CD4-positive, alpha-beta T cell treated with Interleukin-15 for 1 hour (primary cell): ENCODE data around the gene ZKSCAN5.
"Not testable (repeated sequence)": the region's sequence is repeated elsewhere in the genome, so short reads cannot be mapped to it uniquely, and the experiment has no call there.

Source experiments
- DNase-seq: peaks from one replicate; pipeline ENCODE4 v3.0.0-alpha.2; 2020

Gene ZKSCAN5

DNA sequence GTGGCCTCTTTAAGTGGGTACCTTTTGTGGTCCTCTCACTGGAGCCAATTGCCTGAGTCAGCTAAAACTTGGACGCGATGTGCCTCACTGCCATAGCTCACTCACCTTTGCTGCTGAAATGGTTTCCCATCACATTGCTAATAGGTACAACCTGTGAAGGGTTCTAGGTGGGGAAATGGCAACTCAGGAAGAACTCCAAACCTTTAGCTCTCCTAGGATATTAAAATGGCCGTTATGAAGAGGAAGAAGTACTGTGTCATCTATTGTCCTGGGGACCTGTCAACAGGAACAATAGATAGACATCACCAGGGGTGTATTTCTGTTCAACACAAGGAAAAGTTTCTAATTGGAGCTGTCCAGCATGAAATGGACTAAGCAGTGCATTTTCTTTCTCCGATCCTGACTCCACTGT, 52.7 kb downstream of the ZKSCAN5 start:
- DNase-seq, result no peak

DNA sequence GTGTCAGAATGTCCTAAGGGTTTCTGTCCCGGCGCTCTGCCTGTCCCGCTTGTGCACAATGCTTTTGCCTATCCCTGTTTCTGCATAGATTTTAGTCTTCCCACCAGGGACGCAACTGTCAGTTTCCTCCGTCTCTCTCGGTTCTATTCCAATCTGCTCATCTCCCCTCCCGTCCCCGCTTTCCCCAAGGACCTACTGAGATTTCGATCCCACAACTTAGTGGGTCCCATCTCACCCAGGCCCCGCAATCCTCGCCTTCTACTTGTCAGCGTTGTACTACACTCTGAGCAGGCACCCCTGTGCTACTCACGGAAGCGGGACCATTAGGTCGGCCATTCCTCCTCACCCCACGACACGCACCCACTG, 53.5 kb downstream of the ZKSCAN5 start:
- DNase-seq, result no peak

DNA sequence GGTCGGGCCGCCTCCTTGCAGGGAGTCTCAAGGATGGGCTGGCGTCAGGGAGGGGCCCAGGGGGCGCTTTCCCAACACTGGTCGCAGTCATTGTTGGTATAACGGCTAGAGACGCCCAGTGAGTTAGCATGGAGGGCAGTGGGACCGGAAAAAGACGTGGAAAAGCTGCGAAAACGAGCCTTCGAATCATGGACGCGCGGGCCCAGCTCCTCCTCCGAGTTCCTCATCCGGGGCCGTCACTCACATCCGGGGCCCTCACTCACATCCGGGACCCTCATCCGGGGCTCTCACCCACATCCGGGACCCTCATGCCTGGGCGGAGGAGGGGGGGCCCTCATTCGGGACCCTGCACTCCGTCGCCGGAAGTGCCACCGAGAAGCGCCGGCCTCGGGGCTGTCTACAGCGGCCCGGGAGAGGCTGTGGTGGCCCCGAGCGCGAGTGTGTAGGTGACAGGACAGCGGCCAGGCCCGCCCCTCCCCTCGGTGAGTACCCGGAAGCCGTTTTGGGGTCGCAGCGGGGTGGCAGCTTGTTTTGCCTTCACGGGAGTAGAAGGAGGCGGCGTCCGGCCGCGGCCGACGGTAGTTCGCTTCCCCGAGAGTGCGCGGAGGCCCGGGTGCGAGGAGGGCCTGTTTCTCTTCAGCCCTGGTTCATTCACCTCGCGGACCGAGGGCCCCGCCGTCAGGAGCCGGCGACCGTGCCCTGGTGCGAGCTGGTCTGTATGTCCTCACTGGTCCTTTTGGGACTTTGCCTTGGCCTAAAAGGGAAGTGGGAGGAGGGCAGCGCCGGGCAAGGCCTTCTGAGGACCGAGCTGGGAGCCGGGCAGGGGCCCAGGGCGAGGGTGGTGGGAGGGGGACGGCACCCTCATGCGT, 54.1 kb downstream of the ZKSCAN5 start, which contains the start of gene ZNF655:
TSS of gene ZNF655 (plus strand) at position 337 of the 869 bp plus-strand sequence. CDS start 1,918 bp downstream, outside the sequence.
- DNase-seq, result peak; percentile 92

DNA sequence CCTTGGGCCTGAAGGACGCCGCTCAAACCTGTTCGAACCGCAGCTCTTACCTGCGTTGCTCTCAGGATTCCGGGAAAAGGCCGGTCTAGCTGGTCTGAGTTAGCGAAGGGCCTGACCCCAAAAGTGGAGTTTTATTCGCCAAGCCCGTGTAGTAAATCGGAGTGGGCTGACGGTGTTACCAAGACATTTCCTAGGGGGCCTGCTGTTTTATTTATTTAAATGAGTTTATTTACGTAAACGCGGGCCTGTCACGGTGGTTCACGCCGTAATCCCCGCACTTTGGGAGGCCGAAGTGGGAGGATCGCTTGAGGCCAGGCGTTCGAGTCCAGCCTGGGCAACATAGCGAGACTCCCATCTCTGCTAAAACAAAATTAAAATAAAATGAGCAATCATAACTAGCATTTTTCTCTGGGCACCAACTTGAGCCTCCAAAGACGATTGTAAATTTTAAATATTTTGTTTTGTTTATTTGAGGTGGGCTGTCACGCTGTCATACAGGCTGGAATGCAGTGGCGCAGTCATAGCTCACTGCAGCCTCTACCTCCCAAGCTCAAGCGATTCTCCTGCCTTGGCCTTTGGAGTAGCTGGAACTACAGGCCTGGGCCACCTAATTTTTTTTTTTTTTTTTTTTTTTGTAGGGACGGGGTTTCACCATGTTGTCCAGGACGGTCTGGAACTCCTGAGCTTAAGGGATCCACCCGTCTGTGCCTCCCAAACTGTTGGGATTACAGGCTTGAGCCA, 54.9 kb downstream of the ZKSCAN5 start:
- DNase-seq, result no peak

DNA sequence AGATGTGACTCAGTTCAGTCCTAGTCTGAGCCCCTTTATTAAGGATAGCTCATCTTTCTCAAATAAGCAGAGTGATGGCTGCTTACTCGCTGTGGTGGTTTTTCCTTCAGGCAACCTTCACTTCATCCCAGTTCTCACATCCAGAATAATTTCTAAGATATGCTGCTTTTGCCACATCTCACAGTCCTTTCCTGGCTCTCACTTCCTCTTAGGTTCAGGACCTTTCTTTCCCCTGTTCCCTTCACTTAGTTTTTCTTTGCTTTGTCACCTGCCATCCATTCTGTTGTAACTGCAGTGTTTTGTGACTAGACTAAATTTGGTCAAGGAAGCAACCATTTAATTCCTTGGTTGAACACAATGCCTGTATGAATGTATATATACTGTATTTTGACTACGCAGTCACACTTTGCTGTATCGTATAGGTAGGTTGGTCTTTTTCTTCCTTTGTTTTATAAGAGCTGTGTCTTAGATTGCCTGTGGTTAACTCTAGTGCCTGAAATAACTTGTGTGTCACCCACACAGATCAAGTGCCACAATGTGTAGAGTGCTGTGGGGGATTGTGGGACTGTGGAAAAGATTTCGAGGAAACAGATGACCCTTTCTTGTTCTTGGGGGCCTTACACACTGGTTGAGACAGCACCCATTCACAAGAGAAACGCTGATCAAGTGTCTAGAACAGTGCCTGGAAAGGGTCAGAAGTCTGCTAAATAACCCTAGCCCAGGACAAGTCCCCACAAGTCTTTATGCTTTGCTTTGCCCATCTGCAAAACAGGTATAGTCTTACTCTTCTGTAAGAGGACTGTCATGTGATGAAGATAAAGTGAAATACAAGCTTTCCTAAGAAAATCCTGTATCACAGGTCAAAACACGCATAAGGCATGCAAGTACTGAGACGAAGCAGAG, 56.6 kb downstream of the ZKSCAN5 start:
- no peak for DNase-seq

DNA sequence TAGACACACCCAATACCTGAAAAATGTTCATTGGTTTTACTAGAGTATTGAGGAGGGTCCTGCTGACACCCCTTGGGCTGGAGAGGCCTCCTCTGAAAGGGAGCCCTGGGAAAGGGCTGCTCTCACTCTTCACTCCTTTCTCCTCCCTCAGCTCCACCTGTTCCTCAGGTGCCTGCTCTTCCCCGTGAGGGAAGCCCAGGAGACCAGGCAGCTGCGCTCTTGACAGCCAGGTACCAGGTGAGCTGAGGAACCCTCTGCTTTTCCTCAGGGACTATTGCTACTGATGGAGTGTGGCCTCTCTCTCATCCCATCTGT, 57.2 kb downstream of the ZKSCAN5 start:
- DNase-seq, result no peak

DNA sequence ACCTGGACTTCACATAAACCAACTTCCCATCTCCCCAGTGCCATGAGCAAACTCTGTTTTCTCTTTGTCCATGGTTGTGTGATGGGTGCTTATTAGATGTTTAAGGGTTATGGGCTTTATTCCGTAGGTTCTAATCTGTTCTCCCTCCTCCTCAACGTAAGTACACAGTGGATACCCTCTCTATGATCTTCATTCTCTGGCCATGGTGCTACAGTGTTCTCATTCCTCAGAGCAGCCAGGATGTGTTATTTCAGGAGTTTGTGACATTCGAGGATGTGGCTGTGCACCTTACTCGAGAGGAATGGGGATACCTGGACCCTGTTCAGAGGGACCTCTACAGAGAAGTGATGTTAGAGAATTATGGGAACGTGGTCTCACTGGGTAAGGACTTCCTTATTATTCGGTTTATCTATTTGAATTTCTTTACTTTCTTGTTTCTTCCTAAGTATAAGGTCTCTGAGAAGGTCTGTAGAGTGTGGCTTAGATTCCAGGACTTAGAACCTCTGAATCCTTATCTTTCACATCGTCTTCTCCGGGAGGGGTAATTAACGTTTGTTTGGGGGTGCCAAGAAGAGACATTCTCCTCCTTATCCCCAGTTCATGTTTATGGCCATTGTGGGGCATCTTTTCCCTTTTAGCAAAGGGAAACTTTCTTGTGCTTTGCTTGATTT, 57.8 kb downstream of the ZKSCAN5 start:
- no peak for DNase-seq

- no peak for DNase-seq
Observed at GRCh38 chr7:99562832-99563231, 58.4 kb downstream of the ZKSCAN5 start.

DNA sequence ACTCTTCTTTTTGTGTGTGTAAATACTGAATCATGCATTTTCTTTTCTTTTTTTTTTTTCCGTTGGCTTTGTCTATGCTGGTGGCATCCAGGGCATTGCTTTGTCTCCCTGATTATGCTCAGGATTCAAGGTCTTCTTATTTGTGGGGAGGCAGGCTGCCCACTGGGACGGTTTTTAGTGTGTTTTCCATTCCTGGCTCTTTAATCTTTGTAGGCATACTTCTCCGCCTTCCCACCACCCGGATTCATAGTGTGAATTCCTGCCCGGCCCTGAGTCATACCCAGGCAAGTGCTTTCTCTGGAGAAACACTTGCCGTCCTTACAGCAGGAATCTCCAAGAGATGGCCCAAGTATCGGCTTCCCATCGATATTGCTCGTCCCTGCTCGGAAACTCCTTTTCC, 59.2 kb downstream of the ZKSCAN5 start:
- no peak for DNase-seq

DNA sequence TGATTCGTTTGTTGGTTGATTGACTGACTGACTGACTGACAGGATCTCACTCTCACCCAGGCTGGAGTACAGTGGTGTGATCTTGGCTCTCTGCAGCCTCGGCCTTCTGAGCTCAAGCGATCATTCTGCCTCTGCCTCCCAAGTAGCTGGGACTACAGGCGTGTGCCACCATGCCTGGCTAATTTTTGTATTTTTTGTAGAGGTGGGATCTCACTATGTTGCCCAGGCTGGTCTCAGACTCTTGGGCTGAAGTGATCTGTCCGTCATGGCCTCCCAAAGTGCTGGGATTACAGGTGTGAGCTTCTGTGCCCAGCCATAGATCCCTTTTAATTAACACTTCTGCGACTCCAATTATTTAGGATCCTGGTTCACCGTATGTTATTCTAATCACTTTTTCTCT, 64.3 kb downstream of the ZKSCAN5 start:
- DNase-seq, result not testable (repeated sequence)

DNA sequence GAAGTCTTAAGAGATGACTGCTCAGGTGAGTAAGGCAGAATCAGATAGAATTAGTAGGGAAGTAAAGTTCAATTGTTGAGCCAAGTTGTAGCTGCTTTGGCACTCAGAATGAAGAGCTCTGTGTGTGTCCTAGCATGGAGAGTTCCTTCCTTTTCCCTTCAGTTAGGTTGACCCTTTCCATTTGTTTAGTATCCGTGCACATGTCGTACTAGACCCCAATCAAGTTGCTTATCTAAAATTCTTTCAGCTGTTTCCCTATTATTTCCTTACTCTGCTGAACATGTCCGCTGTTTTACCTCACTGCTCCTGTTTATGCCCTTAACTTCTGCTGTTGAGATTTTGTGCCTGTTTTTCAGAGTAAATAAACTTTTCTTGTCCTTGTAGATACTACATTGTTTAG, 67.3 kb downstream of the ZKSCAN5 start:
- DNase-seq, result no peak

DNA sequence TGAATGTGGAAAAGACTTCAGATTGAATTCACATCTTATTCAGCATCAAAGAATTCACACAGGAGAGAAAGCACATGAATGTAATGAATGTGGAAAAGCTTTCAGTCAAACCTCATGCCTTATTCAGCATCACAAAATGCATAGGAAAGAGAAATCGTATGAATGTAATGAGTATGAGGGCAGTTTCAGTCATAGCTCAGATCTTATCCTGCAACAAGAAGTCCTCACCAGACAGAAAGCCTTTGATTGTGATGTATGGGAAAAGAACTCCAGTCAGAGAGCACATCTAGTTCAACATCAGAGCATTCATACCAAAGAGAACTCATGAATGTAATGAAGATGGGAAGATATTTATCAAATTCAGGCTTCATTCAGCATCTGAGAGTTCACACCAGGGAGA, 68.8 kb downstream of the ZKSCAN5 start:
- DNase-seq, result no peak

DNA sequence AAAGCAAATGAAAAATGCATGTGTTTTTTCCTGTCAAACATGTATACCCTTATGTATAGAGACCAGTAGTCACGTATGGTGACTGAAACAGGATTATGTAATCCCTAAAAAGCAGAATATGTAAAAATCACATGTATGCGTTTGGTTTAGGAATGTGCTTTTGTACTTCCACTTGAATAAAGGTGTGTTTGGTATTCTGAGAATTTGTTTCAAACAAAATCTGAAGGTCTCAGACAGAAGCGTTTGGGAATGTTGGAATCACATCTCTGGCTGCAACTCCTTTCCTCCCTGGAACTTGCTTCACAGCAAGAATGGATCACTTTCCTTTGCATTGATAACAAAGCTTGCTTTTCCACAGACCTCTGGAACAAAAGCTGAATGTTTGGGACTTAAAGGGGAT, 71.8 kb downstream of the ZKSCAN5 start:
- DNase-seq, result no peak

DNA sequence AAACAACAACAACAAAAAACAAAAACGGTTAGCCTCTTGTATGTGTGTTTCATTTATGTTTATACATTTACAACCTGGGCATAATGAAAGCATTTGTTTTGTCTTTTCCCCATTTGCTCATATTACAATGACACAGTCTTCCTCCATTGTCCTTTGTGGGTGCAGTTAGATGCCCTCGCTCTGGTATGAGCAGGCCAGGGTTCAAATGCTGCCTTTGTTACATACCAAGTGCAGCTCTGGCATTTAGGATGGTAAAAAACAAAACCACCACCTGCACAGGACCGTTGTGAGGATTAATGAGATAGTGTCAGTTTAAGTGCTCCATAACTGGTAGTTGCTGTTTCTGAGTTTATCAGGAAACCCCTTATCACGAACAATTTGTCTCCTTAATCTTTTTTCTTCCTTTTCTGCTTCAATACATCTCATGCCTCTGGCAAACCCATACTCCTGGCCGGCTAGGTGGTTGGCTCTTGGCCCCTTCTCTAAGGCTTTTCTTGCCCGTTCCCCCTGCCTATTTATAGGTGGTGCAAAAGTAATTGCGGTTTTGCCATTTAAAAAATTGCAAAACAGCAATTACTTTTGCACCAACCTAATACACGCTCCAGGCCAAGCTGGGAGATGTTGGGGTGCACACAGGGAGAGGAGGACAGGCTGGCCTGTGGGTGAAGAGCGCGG, 75.0 kb downstream of the ZKSCAN5 start:
- no peak for DNase-seq

DNA sequence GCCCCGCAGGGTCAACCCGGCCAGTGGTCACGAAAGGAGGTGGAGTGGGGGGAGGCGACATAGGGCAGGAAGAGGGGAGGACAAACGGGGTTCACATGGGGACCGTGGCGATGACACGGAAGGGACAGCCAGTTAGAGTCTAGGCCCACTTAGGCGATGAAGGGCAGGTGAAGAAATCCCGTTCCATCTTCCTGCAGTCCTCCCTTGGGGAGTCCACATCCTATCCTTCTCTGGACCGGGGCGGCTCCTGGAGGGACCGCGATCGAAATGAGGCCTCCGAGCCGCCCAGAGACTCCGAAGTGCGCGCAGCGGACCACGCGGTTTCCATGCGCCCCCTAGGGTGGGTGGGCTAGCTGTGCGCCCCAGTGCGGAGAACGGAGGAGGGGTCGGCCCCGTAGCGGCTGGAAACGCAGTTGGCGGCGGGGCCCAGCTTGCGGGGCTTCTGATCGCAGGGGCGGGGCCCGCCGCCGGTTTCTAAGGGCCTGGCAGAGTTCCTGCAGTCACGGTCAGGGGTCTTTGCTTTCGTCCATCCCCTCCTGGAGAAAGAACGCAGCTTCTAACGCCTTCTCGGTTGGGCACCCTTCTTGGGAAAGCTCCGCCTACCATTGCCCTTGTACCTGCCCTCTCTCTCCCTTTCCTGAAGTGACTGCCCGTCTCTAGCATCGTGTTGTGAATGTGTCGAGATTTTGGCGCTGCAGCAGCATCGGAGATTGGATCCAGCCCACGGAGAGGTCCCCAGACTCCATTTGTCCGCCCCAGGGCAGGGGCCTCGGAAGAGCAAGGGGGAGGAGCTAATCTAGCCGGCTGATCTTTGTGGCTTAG, 75.7 kb downstream of the ZKSCAN5 start:
- DNase-seq, result peak; percentile 37

DNA sequence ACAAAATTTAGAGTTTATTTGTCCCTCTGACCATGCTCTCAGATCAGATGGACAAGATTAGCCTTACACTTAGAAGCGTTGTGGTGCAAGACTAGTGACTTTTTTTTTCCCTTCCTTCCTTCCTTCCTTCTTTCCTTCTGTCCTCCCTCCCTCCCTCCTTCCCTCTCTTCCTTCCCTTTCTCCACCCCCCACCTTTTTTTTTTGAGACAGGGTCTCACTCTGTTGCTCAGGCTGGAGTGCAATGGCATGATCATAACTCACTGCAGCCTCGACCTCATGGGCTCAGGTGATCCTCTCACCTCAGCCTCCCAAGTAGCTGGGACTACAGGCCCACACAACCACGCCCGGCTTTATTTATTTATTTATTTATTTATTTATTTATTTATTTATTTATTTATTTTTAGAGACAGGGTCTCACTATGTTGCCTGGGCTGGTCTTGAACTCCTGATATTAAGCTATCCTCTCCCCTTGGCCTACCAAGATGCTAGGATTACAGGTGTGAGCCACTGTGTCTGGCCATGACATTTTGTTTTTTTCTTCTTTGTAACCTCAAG, 76.4 kb downstream of the ZKSCAN5 start:
- not testable (repeated sequence) for DNase-seq
